Measurements from ENCODE around the gene CCDC183.

DNA sequence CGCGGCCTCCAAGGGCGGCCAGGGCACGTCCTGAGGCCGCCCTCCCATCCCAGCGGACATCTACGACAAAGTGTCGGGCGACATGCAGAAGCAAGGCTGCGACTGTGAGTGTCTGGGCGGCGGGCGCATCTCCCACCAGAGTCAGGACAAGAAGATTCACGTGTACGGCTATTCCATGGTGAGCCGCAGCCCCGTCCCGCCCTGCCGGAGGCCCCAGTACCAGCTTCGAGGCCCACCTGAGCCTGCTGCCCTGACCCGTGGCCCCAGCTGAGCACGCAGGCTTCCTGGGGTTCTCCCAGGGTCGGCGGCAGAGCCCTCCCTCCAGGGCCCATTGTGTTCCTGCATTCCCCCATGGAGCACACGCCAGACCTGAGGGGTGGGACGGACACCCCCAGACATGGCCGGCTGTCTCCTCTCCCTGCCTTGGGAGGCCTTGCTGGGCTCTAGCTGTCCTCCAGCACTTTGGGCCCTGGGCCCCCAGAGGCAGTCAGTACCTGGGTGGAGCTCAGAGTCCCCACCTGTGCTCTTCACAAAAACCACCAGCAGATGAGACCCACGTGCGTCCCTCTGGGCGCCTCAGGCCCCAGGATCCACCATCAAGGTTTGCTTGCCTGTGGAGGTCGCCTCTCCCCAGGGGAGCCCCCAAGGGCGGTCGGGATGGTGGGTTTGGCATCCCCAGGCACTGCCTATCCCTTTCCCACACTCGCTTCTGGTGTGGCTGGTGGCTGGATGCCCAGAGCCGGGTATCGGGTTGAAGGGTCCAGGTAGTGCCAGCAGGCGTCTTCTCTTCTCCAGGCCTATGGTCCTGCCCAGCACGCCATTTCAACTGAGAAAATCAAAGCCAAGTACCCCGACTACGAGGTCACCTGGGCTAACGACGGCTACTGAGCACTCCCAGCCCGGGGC lies 54.1 kb downstream of the CCDC183 start:
- TF ChIP-seq NFIC (IDR thresholded peaks at IDR 0.05; ENCODE audit: low read depth, low read length) (no peak), SP1 (IDR thresholded peaks at IDR 0.05; ENCODE audit: low read depth, low read length) (no peak), GABPA (IDR thresholded peaks at IDR 0.05; ENCODE audit: low read depth) (no peak), POLR2A (IDR thresholded peaks at IDR 0.05; ENCODE audit: low read depth, low read length) (peak; percentile 52), FOXM1 (IDR thresholded peaks at IDR 0.05; ENCODE audit: low read depth, low read length) (no peak), CREB1 (IDR thresholded peaks at IDR 0.05; ENCODE audit: low read depth) (no peak), BCL3 (IDR thresholded peaks at IDR 0.05; ENCODE audit: borderline replicate concordance, insufficient read depth, low read depth, low read length, poor library complexity, severe bottlenecking) (no peak), SUPT20H (IDR thresholded peaks at IDR 0.05; ENCODE audit: borderline replicate concordance, control insufficient read depth, low read depth, low read length) (no peak), EP300 (IDR thresholded peaks at IDR 0.05; ENCODE audit: borderline replicate concordance in 1 of 2, control insufficient read depth in 1 of 2, low read depth in 2 of 2, low read length in 2 of 2) (no peak), JUND (IDR thresholded peaks at IDR 0.05; ENCODE audit: low read depth, low read length) (no peak), POLR2AphosphoS5 (IDR thresholded peaks at IDR 0.05; ENCODE audit: low read length) (no peak; the same call in 1 of the 2 replicates), KAT2A (conservative IDR thresholded peaks at IDR 0.05; ENCODE audit: control insufficient read depth, low read depth, low read length) (no peak)
- TF ChIP-seq, protein P1, sequence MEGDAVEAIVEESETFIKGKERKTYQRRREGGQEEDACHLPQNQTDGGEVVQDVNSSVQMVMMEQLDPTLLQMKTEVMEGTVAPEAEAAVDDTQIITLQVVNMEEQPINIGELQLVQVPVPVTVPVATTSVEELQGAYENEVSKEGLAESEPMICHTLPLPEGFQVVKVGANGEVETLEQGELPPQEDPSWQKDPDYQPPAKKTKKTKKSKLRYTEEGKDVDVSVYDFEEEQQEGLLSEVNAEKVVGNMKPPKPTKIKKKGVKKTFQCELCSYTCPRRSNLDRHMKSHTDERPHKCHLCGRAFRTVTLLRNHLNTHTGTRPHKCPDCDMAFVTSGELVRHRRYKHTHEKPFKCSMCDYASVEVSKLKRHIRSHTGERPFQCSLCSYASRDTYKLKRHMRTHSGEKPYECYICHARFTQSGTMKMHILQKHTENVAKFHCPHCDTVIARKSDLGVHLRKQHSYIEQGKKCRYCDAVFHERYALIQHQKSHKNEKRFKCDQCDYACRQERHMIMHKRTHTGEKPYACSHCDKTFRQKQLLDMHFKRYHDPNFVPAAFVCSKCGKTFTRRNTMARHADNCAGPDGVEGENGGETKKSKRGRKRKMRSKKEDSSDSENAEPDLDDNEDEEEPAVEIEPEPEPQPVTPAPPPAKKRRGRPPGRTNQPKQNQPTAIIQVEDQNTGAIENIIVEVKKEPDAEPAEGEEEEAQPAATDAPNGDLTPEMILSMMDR (IDR thresholded peaks at IDR 0.05 in 2 of 3, conservative IDR thresholded peaks at IDR 0.05 in 1 of 3; ENCODE audit: control insufficient read depth in 2 of 3, extremely low read depth in 1 of 3, insufficient read depth in 1 of 3, low read depth in 3 of 3, low read length in 3 of 3) = no peak
- TF ChIP-seq, protein P2, sequence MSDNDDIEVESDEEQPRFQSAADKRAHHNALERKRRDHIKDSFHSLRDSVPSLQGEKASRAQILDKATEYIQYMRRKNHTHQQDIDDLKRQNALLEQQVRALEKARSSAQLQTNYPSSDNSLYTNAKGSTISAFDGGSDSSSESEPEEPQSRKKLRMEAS (IDR thresholded peaks at IDR 0.05; ENCODE audit: low read depth, low read length) = no peak
